ENCODE data around the gene AEBP1.

The AEBP1 gene

DNA sequence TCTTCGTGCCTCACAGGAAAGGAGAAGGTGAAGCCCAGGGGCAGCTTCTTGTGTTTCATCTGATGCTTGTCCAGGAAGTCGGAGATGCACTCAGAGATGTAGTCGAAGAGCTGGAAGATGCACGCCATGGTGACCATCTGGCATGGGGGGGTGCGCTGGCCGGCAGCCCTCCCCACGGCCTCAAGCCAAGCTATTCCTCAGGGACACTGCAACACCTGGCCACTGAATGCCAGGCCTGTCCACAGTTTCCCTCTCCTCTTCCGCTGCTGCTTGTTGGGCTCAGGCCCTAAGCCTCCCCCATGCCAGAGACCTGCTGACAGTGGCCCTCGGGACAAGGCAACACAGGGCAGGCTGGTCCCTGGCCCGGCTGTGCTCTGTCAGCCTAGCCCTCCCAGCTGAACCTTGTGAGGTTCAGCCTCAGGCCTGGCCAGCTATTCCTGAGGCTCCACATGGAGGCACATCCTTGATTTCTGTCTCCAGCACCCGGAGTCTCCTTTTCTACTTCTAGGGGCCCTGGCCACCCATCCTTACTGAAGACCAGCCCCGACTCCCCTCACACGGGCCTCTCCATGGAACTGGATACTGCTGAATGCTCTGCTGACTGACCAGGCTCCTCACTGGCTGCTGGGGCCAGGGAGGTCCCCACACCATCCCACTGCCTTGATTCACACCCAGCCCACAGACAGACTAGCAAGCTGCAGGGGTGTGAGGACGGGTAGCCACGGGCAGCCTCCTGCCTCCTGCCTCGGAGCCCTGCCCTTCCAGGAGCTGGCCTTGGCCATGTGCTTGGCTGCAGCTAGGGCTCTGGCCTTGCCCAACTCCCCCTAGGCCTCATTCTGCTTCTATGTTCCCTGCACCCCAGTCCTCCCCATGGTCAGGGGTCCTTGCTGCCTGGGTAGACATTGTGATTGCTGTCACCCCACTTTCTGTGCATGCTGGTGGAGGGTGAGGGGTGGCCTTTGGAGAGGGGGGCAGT is 47.1 kb downstream of the AEBP1 start:
- Histone ChIP-seq H3K27ac (ENCODE audit: low read depth in 2 of 2, low read length in 2 of 2) (no peak overlapping the region), H3K9me3 (ENCODE audit: control insufficient read depth in 2 of 2, low read length in 2 of 2) (no peaks in the 10 kb centered on the region), H3K27me3 (ENCODE audit: control insufficient read depth in 2 of 2, insufficient read depth in 2 of 2, low read length in 2 of 2) (no peaks in the 10 kb centered on the region), H3K4me1 (ENCODE audit: control insufficient read depth in 2 of 2, insufficient read depth in 2 of 2, low read length in 2 of 2) (peaks cover 0 to 5% of the 10 kb centered on the region in 2 donors), H3K4me3 (ENCODE audit: low read length in 2 of 2) (no peak overlapping the region), H3K9ac (ENCODE audit: low read depth in 1 of 2, low read length in 2 of 2) (no peak overlapping the region), H3K36me3 (ENCODE audit: control insufficient read depth in 2 of 2, insufficient read depth in 2 of 2, low read length in 2 of 2) (no peaks in the 10 kb centered on the region)

DNA sequence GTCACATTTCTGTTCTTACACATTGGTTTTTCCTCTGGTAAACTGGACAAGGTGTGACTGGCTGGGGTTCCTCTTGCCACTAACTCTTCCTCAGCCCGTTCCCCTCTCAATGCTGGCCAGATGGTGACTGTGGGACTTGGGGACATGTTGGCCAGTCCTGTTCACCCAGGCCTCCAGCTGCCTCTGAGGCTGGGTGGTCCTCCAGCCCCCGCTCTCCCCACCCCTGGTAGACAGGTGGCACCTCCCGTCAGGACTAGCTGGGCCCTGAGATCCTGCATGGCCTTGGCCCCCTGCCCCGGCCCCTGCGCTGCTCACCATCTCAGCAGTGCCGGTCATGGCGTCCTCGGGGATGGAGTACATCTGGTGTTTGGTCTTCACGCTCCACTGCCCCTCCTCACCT is 47.8 kb downstream of the AEBP1 start:
- Histone ChIP-seq H3K9ac (ENCODE audit: low read depth in 1 of 2, low read length in 2 of 2) (no peak overlapping the region), H3K9me3 (ENCODE audit: control insufficient read depth in 2 of 2, low read length in 2 of 2) (no peaks in the 10 kb centered on the region), H3K4me3 (ENCODE audit: low read length in 2 of 2) (no peak overlapping the region), H3K27me3 (ENCODE audit: control insufficient read depth in 2 of 2, insufficient read depth in 2 of 2, low read length in 2 of 2) (no peaks in the 10 kb centered on the region), H3K27ac (ENCODE audit: low read depth in 2 of 2, low read length in 2 of 2) (no peak overlapping the region), H3K4me1 (ENCODE audit: control insufficient read depth in 2 of 2, insufficient read depth in 2 of 2, low read length in 2 of 2) (no peaks in the 10 kb centered on the region), H3K36me3 (ENCODE audit: control insufficient read depth in 2 of 2, insufficient read depth in 2 of 2, low read length in 2 of 2) (no peaks in the 10 kb centered on the region)

- H3K36me3 ChIP-seq (ENCODE audit: control insufficient read depth in 2 of 2, insufficient read depth in 2 of 2, low read length in 2 of 2): no peaks in the 10 kb centered on the region
- no peak overlapping the region for H3K27ac ChIP-seq (ENCODE audit: low read depth in 2 of 2, low read length in 2 of 2)
- no peak overlapping the region for H3K4me3 ChIP-seq (ENCODE audit: low read length in 2 of 2)
- no peaks in the 10 kb centered on the region for H3K27me3 ChIP-seq (ENCODE audit: control insufficient read depth in 2 of 2, insufficient read depth in 2 of 2, low read length in 2 of 2)
- H3K9ac ChIP-seq (ENCODE audit: low read depth in 1 of 2, low read length in 2 of 2): no peak overlapping the region
- no peaks in the 10 kb centered on the region for H3K4me1 ChIP-seq (ENCODE audit: control insufficient read depth in 2 of 2, insufficient read depth in 2 of 2, low read length in 2 of 2)
- H3K9me3 ChIP-seq (ENCODE audit: control insufficient read depth in 2 of 2, low read length in 2 of 2): no peaks in the 10 kb centered on the region
These were observed 49.1 kb downstream of the AEBP1 start for GRCh38 chr7:44152971-44153947.

- no peaks in the 10 kb centered on the region for H3K36me3 ChIP-seq (ENCODE audit: control insufficient read depth in 2 of 2, insufficient read depth in 2 of 2, low read length in 2 of 2)
- no peaks in the 10 kb centered on the region for H3K9me3 ChIP-seq (ENCODE audit: control insufficient read depth in 2 of 2, low read length in 2 of 2)
- H3K4me3 ChIP-seq (ENCODE audit: low read length in 2 of 2): no peak overlapping the region
These were observed 49.8 kb downstream of the AEBP1 start for GRCh38 chr7:44153948-44154335.

GRCh38 chr7:44154703-44155102 is 50.6 kb downstream of the AEBP1 start:
- Histone ChIP-seq H3K4me1 (ENCODE audit: control insufficient read depth in 2 of 2, insufficient read depth in 2 of 2, low read length in 2 of 2) (no peaks in the 10 kb centered on the region), H3K27me3 (ENCODE audit: control insufficient read depth in 2 of 2, insufficient read depth in 2 of 2, low read length in 2 of 2) (no peaks in the 10 kb centered on the region), H3K9me3 (ENCODE audit: control insufficient read depth in 2 of 2, low read length in 2 of 2) (no peaks in the 10 kb centered on the region), H3K4me3 (ENCODE audit: low read length in 2 of 2) (no peak overlapping the region), H3K36me3 (ENCODE audit: control insufficient read depth in 2 of 2, insufficient read depth in 2 of 2, low read length in 2 of 2) (no peaks in the 10 kb centered on the region), H3K9ac (ENCODE audit: low read depth in 1 of 2, low read length in 2 of 2) (no peak overlapping the region), H3K27ac (ENCODE audit: low read depth in 2 of 2, low read length in 2 of 2) (no peak overlapping the region)

More at GRCh38 chr7:44153948-44154335, 49.8 kb downstream of the AEBP1 start:
- Histone ChIP-seq H3K9ac (ENCODE audit: low read depth in 1 of 2, low read length in 2 of 2) (no peak overlapping the region), H3K27me3 (ENCODE audit: control insufficient read depth in 2 of 2, insufficient read depth in 2 of 2, low read length in 2 of 2) (no peaks in the 10 kb centered on the region), H3K27ac (ENCODE audit: low read depth in 2 of 2, low read length in 2 of 2) (no peak overlapping the region), H3K4me1 (ENCODE audit: control insufficient read depth in 2 of 2, insufficient read depth in 2 of 2, low read length in 2 of 2) (no peaks in the 10 kb centered on the region)

DNA sequence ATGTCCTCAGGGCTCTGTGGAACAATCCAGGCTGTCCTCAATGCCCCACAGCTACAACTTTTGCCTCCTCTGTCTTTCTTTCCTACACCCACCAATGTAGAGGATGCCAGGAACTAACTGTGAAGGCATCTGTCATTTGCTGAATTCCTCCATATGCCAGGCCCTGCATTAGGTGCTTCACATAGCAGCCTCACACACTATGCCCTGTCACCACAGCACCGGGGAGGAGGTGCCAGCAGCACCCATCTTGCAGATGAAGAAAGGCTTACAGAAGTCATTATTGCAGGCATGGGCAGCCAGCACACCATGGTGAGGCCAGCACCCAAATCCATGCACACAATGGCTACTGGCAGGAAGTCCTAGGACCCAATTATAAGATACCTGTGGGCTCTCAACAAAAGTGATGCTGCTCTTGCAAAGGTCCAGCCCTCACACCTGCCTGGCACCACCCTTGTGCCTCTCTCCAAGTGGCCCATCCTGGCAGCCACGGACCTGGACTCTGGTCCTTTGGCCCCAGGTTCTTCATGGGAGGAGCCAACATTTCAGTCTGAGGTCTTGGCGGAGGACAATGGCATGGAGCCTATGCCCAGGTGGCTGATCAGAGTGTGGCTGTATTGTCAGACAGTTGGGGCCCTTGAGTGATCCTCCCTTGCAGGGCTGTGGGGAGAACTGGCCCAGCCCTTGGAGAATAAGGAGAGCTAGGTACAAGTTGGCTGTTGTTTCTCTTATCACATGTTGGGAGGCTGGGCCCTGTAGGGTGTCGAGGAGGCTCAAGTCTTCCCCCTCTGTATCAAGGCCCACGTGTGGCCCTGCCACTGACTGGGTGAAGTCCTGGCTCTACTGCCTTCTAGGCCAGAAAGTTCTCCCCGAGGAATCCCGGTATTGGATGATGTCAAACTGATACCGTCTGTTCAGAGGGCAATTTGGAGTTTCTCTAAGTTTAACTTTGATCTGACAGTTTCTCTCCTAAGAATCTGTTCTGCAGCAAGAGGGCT is 51.3 kb downstream of the AEBP1 start:
- Histone ChIP-seq H3K36me3 (ENCODE audit: control insufficient read depth in 2 of 2, insufficient read depth in 2 of 2, low read length in 2 of 2) (no peaks in the 10 kb centered on the region), H3K27me3 (ENCODE audit: control insufficient read depth in 2 of 2, insufficient read depth in 2 of 2, low read length in 2 of 2) (no peaks in the 10 kb centered on the region), H3K4me3 (ENCODE audit: low read length in 2 of 2) (no peak overlapping the region), H3K4me1 (ENCODE audit: control insufficient read depth in 2 of 2, insufficient read depth in 2 of 2, low read length in 2 of 2) (no peaks in the 10 kb centered on the region), H3K9me3 (ENCODE audit: control insufficient read depth in 2 of 2, low read length in 2 of 2) (no peaks in the 10 kb centered on the region), H3K9ac (ENCODE audit: low read depth in 1 of 2, low read length in 2 of 2) (no peak overlapping the region), H3K27ac (ENCODE audit: low read depth in 2 of 2, low read length in 2 of 2) (no peak overlapping the region)

DNA sequence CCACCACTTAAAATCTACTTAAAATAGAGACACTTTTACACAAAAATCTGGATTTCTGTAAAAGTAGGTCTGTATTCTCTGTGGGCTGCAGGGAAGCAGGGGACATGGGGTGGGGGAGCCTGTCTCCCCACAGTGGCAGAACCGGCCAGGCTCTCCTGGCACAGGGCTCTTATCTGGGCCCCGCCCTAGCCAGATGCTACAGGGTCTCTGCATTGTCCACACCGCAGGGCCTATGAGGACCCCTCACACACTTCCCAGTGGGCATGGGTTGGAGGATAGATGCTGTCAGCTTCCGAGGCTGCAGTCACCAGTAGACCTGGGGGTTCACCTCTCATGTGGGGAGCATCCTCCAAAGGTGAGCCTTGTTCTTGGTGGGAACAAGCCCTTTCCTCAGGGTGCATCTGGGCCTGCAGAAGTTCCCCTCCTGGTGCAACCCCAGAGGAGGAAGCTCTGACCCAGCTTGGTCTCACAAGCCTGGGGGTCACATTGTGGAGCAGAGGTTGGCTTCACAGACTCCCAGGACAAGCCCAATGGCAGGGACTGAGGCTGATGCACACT is 52.4 kb downstream of the AEBP1 start:
- Histone ChIP-seq H3K4me1 (ENCODE audit: control insufficient read depth in 2 of 2, insufficient read depth in 2 of 2, low read length in 2 of 2) (no peaks in the 10 kb centered on the region), H3K36me3 (ENCODE audit: control insufficient read depth in 2 of 2, insufficient read depth in 2 of 2, low read length in 2 of 2) (no peaks in the 10 kb centered on the region), H3K27me3 (ENCODE audit: control insufficient read depth in 2 of 2, insufficient read depth in 2 of 2, low read length in 2 of 2) (no peaks in the 10 kb centered on the region), H3K9me3 (ENCODE audit: control insufficient read depth in 2 of 2, low read length in 2 of 2) (no peaks in the 10 kb centered on the region), H3K4me3 (ENCODE audit: low read length in 2 of 2) (no peak overlapping the region), H3K9ac (ENCODE audit: low read depth in 1 of 2, low read length in 2 of 2) (no peak overlapping the region), H3K27ac (ENCODE audit: low read depth in 2 of 2, low read length in 2 of 2) (no peak overlapping the region)

DNA sequence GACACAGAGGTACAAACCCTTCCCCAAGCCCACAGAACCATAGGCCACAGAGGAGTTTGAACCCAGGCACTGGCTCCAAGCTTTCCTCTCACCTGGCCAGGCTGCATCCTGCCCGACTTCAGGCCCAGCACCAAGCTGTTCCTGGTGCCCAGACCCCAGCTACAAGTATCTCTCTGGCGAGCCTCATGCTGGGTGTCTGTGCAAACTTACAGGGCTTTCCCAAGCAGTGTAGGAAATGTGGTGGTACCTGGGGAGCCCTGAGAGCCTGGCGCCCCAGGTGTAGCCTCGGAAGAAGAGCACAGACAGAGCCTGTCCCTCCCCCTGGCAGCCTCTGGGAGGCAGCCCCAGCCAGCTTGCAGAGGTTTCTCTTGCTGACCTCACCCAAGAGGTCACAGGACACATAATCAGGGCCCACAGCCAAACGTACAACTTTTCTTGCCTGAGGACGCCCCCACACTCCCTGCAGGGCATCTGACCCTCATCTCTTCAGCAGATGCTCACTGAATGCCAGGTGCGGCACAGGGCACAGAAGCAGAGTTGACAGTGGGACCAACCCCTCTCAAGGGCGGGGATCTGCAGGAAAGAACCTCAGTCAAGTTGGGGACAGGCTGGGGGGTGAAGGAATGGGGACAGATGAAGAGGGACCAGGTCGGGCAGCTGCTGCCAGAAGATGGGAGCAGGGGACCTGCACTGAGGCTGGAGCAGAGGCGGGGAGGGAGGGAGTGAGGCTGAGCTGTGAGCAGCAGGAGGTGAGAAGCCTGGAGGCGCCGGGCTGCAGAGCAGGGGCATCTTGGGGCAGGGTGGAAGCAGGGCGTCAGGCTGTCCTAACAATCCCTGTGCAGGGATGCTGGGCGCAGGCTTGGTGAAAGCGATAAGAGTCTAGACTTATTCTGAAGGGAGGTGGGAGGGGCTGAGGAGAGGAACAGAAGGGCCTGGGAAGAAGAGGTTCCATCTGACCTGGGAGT is 53.3 kb downstream of the AEBP1 start:
- Histone ChIP-seq H3K9me3 (ENCODE audit: control insufficient read depth in 2 of 2, low read length in 2 of 2) (no peaks in the 10 kb centered on the region), H3K4me3 (ENCODE audit: low read length in 2 of 2) (no peak overlapping the region), H3K27ac (ENCODE audit: low read depth in 2 of 2, low read length in 2 of 2) (no peak overlapping the region), H3K9ac (ENCODE audit: low read depth in 1 of 2, low read length in 2 of 2) (no peak overlapping the region), H3K4me1 (ENCODE audit: control insufficient read depth in 2 of 2, insufficient read depth in 2 of 2, low read length in 2 of 2) (no peaks in the 10 kb centered on the region), H3K27me3 (ENCODE audit: control insufficient read depth in 2 of 2, insufficient read depth in 2 of 2, low read length in 2 of 2) (no peaks in the 10 kb centered on the region), H3K36me3 (ENCODE audit: control insufficient read depth in 2 of 2, insufficient read depth in 2 of 2, low read length in 2 of 2) (no peaks in the 10 kb centered on the region)

Data from mucosa of rectum (tissue), 2 donors.